ENCODE results near the gene EARS2. TPM values are rescaled to one million over a fixed set of nuclear protein-coding genes. Genes with fewer than 3 reads are reported as not detected.

EARS2 gene
- total and polyA plus RNA-seq, 10 of the 15 experiments (the other 5 are each of a cell fraction or from before 2014, with no cell fraction given) = 12.9 to 65.9 (median 33.5) TPM

DNA sequence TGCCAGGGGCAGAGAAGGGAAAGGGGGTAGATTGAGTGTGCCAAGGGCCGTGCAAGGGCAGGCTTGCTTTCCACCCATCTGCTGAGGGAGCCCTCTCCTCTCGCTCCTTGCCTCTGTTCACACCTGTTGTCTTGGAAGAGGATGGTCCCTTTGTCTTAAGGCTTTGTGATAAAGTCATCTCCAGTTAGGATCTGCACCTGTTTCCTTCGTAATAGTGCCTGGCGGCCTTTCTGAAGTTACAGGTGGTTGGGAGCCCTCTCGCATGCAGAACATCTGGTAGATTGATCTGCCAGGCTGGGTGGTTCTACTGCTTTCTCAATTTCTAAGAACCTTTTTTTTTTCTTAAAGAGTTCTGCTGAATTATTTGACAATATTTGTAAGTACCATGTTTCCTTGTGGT lies 16.7 kb upstream of the EARS2 start (continued):
- TF ChIP-seq, protein P1, sequence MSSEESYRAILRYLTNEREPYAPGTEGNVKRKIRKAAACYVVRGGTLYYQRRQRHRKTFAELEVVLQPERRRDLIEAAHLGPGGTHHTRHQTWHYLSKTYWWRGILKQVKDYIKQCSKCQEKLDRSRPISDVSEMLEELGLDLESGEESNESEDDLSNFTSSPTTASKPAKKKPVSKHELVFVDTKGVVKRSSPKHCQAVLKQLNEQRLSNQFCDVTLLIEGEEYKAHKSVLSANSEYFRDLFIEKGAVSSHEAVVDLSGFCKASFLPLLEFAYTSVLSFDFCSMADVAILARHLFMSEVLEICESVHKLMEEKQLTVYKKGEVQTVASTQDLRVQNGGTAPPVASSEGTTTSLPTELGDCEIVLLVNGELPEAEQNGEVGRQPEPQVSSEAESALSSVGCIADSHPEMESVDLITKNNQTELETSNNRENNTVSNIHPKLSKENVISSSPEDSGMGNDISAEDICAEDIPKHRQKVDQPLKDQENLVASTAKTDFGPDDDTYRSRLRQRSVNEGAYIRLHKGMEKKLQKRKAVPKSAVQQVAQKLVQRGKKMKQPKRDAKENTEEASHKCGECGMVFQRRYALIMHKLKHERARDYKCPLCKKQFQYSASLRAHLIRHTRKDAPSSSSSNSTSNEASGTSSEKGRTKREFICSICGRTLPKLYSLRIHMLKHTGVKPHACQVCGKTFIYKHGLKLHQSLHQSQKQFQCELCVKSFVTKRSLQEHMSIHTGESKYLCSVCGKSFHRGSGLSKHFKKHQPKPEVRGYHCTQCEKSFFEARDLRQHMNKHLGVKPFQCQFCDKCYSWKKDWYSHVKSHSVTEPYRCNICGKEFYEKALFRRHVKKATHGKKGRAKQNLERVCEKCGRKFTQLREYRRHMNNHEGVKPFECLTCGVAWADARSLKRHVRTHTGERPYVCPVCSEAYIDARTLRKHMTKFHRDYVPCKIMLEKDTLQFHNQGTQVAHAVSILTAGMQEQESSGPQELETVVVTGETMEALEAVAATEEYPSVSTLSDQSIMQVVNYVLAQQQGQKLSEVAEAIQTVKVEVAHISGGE (CRISPR knock-in tag; IDR thresholded peaks at IDR 0.05) = no peak
- no peak for TF ChIP-seq PAX8 (IDR thresholded peaks at IDR 0.05)

DNA sequence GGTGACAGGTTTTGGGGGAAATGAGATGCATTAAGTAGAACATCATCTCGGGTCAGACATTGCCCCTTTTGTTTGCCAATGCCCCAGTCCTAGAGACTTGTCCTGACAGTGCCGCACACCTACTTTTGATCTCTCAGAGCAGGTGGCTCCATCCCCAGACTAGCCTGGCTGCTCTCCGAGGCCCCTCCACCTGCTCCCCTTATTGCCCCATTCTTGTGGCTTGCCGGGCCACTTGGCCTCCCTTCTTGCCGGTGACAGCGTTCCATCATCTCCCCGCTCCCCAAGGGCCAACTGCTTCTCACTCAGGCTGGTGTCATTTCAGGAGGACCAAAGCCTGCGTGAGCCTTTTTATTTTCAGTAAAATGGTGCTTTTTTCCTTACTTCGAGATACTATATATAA lies 15.2 kb upstream of the EARS2 start:
- no peak for ATAC-seq
- Histone ChIP-seq H3K4me3 (no peak overlapping the region), H3K9ac (ENCODE audit: control insufficient read depth, insufficient read depth, low read length) (no peak overlapping the region), H3K4me2 (ENCODE audit: control insufficient read depth, insufficient read depth) (no peak overlapping the region), H3K36me3 (ENCODE audit: control insufficient read depth in 2 of 2, insufficient read depth in 2 of 2, low read length in 1 of 2) (peaks cover 3 to 26% of the 10 kb centered on the region in 2 experiments), H4K20me1 (ENCODE audit: control insufficient read depth, insufficient read depth) (no peaks in the 10 kb centered on the region), H2AFZ (ENCODE audit: control insufficient read depth, low read depth, low read length) (no peak overlapping the region), H3K79me2 (ENCODE audit: control insufficient read depth, insufficient read depth, low read length) (no peaks in the 10 kb centered on the region), H3K27me3 (replicated peaks in 1 of 2; ENCODE audit: control insufficient read depth in 2 of 2, insufficient read depth in 2 of 2, low read length in 1 of 2) (no peaks in the 10 kb centered on the region), H3K4me1 (ENCODE audit: control insufficient read depth, insufficient read depth, low read length) (peaks cover 14% of the 10 kb centered on the region), H3K27ac (ENCODE audit: control insufficient read depth, insufficient read depth) (no peak overlapping the region), H3K9me3 (replicated peaks; ENCODE audit: control insufficient read depth, insufficient read depth, low read length) (no peaks in the 10 kb centered on the region)
- ChIA-PET CTCF (interaction anchor here (0.6 kb wide), 1 partner anchor 13 kb away, joined by 3 read pairs; no protein-coding TSS in a partner anchor), RAD21 (ENCODE audit: unreplicated experiment) (no interaction called here), SMC1A (ENCODE audit: uncharacterized antibody, unreplicated experiment) (no interaction called here), POLR2A (no interaction called here)
- no peak for DNase-seq (ENCODE audit: low read depth, low spot score)
- intact Hi-C loops (cut with micrococcal nuclease; ENCODE audit: unreplicated experiment) (no loop called here), in situ Hi-C loops (cut with MboI) (no loop called here)
- FAIRE-seq = no peak
- no peak for TF ChIP-seq NR2C2 (IDR thresholded peaks at IDR 0.05; ENCODE audit: borderline replicate concordance, control insufficient read depth, insufficient read length, low read depth)
- TF ChIP-seq SREBF2 (IDR thresholded peaks at IDR 0.05; ENCODE audit: low read length) = no peak
- no peak for TF ChIP-seq NBN (IDR thresholded peaks at IDR 0.05)
- TF ChIP-seq, protein P2, sequence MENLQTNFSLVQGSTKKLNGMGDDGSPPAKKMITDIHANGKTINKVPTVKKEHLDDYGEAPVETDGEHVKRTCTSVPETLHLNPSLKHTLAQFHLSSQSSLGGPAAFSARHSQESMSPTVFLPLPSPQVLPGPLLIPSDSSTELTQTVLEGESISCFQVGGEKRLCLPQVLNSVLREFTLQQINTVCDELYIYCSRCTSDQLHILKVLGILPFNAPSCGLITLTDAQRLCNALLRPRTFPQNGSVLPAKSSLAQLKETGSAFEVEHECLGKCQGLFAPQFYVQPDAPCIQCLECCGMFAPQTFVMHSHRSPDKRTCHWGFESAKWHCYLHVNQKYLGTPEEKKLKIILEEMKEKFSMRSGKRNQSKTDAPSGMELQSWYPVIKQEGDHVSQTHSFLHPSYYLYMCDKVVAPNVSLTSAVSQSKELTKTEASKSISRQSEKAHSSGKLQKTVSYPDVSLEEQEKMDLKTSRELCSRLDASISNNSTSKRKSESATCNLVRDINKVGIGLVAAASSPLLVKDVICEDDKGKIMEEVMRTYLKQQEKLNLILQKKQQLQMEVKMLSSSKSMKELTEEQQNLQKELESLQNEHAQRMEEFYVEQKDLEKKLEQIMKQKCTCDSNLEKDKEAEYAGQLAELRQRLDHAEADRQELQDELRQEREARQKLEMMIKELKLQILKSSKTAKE (IDR thresholded peaks at IDR 0.05; ENCODE audit: low read depth, poor library complexity, severe bottlenecking) = no peak
- no peak for TF ChIP-seq NRF1 (conservative IDR thresholded peaks at IDR 0.05; ENCODE audit: low read depth, low read length)
- WGBS (ENCODE audit: insufficient coverage, insufficient replicate concordance, low lambda C conversion rate, missing lambda C conversion rate) = 97% methylated on average over 9 of the region's 9 CpGs
- no TSS peak for BruUV-seq (replicated peaks)

Measured in GM12878 (cell line).